Stimulated activated CD8-positive, alpha-beta memory T cell treated with anti-CD3 and anti-CD28 coated beads, Interleukin-15, amount 100 ng/mL, for 1 hour (primary cell): Measurements from ENCODE around the gene ABL2.
"Not testable (repeated sequence)": the region's sequence is repeated elsewhere in the genome, so short reads cannot be mapped to it uniquely, and the experiment has no call there.

ENCODE experiments used
- DNase-seq: peaks from one replicate; pipeline ENCODE4 v3.0.0-alpha.2; 2020; ENCODE audit warnings: low read depth

Gene ABL2

GRCh38 chr1:179135168-179135567 lies 94.3 kb downstream of the ABL2 start:
- not testable (repeated sequence) for DNase-seq

DNA sequence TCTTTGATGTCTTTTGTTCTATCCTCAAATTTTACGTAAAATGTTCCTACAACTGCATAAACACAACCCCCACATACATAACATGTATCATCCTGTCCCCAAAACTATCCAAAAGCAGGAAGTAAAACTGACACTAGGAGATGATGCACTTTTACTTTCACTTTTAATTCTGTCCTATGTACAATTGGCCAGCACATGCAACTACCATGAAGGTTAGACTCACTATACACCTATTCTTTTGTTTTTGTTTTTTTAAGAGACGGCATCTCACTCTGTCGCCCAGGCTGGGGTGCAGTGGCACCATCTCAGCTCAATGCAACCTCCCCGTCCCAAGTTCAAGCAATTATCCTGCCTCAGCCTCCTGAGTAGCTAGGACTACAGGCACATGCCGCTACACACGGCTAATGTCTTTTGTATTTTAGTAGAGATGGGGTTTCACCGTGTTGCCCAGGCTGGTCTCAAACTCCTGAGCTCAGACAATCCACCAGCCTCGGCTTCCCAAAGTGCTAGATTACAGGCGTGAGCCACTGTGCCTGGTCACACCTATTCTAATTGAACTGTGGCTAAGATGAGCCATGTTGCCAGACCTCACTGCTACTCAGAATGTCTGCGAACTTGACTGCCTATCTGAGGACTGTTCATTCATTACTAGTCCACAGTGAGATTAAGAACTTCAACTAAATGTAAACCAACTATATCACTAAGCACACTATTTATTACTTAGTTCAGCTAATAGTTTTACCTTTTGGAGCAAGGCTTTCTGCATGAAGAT lies 99.6 kb downstream of the ABL2 start:
- no peak for DNase-seq

DNA sequence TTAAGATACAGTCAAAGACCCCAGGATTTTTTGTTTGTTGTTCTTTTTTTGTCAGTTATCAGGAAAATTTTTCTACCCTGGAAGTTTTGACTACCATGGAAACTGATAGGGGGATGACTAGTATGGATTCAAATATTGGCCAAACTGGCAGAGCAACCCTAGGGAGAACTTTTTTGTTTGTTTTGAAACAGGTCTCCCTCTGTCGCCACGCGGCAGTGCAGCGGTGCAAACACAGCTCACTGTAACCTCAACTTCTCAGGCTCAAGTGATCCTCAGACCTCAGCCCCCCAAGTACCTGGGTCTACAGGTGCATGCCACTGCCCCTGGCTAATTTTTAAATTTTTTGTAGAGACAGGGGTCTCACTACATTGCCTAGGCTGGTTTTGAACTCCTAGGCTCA lies 101.0 kb downstream of the ABL2 start:
- no peak for DNase-seq

- DNase-seq = no peak
Observed at GRCh38 chr1:179127163-179127895, 102.1 kb downstream of the ABL2 start.

- no peak for DNase-seq
Observed at GRCh38 chr1:179126338-179127060, 103.0 kb downstream of the ABL2 start.

DNA sequence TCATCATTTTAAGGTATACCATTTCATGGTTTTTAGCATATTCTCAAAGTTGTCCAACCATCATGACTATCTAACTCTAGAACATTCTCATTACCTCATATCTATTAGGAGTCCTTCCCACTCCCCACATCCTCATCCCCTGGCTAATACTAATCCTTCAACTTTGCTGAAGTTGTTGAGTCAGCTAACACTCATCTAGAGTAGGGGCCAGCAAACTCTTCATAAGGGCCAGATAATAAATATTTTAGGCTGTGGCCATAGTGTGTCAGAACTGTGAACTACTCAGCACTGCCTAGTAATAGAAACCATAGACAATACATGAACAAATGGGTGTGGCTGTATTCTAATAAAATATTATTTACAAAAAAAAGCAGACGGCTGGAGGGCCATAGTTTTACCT lies 104.6 kb downstream of the ABL2 start:
- DNase-seq = no peak

GRCh38 chr1:179121159-179121938 lies 108.1 kb downstream of the ABL2 start:
- no peak for DNase-seq

- no peak for DNase-seq
Observed at GRCh38 chr1:179120736-179121135, 108.7 kb downstream of the ABL2 start.

DNA sequence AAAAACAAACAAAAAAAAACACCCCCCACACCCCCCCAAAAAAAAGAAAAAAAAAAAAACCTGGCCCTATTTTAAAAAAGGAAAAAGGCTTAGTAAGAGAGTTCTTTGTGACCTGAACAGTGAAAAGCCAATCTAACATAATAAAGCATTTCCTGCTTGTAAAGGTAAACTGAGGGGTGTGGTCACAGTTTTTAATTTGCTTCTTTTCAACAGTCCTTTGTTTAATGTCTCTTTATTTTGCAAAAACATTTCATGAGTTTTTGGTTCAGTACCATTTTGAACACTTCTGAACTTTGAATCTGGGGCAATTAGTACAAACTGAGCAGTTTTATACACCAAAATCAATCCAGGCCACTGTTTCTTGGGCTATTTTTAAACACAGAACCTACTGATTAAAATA lies 110.0 kb downstream of the ABL2 start:
- DNase-seq = no peak

- DNase-seq = no peak
Observed at GRCh38 chr1:179115181-179115580, 114.3 kb downstream of the ABL2 start.

- no peak for DNase-seq
Observed at GRCh38 chr1:179108644-179109043, 120.8 kb downstream of the ABL2 start.

DNA sequence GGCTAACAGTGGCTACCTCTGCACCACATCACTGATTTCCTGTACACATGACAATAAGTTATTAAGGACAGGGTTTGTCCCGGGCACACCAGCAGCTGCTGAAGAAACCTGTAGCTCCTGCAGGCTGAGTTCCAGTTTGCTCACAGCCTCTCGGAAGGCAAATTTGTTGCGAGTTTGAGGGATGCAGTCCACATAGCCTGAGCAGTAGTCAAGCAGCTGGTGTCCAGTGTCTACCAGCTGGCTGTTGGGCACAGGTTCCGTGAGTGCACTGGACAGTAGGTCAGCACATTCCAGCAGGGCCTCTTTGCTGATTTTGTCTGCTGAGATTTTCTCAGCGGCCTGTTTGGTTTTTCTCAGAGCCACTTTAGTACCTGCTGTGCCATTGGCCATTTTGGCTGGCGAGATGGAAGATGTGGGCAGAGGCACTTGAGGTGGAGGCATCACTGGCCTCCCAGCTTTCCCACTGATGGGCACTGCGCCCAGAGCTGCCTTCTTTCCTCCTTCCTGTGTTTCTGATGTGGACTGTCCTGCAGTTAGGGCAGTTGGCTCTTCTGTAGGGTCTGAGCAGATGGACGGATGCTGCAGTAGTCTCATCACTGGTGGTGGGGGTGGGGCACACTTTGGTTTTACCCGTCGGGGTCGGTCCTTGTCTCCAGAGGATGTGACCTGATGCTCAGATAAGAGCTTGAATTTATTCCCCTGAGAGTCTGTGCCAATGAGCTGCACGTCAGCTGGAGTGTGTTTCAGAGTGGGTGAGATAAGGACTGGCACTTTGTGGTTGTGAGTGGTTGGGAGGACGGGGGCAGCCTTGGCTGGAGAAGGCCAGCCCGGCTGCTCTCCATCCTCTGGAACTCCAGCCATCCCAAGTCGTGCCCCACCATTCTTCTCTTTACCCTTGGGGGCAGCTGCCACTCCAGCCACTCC lies 121.5 kb downstream of the ABL2 start:
- DNase-seq = no peak

GRCh38 chr1:179105393-179105792 lies 124.1 kb downstream of the ABL2 start:
- DNase-seq = no peak

- DNase-seq = no peak
Observed at GRCh38 chr1:179104611-179105250, 124.7 kb downstream of the ABL2 start.

DNA sequence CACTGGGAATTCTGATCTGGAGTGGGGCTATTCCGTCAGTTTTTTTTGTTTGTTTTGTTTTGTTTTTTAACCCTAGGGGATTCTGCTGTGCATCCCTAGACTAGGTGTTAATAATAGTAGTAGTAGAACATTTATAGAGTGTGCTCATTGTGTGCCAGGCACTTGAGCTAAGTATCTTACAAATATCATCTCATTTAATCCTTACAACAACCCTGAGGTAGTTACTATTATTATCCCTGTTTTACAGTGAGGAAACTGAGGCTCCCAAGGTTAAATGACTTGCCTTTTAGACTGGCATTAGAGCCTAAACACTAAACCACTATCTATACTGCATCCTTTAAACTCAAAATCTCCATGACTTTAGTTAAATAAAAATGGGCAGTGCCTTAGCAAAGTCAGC lies 125.5 kb downstream of the ABL2 start:
- DNase-seq = no peak

- DNase-seq = no peak
Observed at GRCh38 chr1:179101566-179101965, 127.9 kb downstream of the ABL2 start.

GRCh38 chr1:179099891-179100290 lies 129.6 kb downstream of the ABL2 start:
- DNase-seq = no peak

- no peak for DNase-seq
Observed at GRCh38 chr1:179095924-179096323, 133.6 kb downstream of the ABL2 start.

- no peak for DNase-seq
Observed at GRCh38 chr1:179095377-179095776, 134.1 kb downstream of the ABL2 start.

GRCh38 chr1:179094818-179095217 lies 134.7 kb downstream of the ABL2 start:
- no peak for DNase-seq
